ENCODE data around the gene TMEM184A.
A peak's percentile ranks its signal among the peaks of the same experiment; 100 is the strongest.

TMEM184A gene

DNA sequence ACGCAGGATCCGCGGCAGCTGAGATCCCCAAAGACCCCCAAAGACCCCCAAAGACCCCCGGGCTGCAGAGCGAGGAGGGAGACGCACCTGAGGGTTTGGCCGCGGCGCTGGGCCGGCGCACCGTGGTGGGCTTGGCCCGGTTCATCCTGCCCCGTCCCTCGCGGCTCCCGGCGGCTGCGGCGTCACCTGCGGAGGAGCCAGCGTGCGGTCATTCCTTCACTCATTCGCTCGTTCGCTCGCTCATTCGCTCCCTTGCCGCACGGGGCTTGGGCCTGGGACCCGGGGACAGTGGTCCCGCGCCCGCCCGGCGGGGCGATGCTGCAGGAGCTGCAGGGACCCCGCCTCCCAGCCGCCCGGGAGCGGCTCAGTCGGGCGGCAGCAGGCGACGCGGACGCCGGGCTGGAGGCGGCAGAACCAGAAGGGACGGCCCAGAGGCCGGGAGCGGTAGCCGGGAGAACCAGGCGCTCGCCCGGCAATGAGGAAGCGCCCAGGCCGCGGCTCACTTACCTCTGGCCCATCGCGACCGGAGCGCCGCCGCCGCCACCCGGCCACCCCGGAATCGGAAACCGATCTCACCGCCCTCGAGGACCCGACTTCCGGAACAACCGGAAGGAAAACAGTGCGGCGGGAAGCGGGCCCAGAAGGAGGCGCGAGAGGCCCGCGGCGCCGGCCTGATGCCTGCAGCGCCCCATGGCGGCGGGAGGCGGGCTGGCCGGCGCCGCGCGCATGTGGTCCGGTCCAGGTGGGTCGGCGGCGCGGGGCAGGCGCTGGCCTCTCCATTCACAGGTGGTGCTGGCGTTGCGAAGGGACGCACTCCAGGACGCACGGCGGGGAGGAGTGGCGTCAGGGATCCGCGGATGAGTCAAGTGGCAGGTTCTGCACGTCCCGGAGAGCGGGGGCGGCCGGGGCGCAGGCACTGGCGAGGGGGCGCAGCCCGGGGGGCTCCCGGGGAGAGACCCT, 51.9 kb downstream of the TMEM184A start, which contains the start of gene INTS1:
TSS of gene INTS1 (minus strand) at position 574 of the 960 bp plus-strand sequence. CDS start at position 145, 429 bp downstream.
- peak; percentile 98 for DNase-seq (ENCODE audit: low spot score)
- in situ Hi-C loops (cut with MboI; ENCODE audit: low pct_unique_long_range_greater_than_20kb, low sequenced_read_pairs, unreplicated experiment), result no loop called here
- TF ChIP-seq, protein P1, sequence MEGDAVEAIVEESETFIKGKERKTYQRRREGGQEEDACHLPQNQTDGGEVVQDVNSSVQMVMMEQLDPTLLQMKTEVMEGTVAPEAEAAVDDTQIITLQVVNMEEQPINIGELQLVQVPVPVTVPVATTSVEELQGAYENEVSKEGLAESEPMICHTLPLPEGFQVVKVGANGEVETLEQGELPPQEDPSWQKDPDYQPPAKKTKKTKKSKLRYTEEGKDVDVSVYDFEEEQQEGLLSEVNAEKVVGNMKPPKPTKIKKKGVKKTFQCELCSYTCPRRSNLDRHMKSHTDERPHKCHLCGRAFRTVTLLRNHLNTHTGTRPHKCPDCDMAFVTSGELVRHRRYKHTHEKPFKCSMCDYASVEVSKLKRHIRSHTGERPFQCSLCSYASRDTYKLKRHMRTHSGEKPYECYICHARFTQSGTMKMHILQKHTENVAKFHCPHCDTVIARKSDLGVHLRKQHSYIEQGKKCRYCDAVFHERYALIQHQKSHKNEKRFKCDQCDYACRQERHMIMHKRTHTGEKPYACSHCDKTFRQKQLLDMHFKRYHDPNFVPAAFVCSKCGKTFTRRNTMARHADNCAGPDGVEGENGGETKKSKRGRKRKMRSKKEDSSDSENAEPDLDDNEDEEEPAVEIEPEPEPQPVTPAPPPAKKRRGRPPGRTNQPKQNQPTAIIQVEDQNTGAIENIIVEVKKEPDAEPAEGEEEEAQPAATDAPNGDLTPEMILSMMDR (IDR thresholded peaks at IDR 0.05; ENCODE audit: extremely low read depth, insufficient read depth, missing control alignments), result peak; percentile 89

DNA sequence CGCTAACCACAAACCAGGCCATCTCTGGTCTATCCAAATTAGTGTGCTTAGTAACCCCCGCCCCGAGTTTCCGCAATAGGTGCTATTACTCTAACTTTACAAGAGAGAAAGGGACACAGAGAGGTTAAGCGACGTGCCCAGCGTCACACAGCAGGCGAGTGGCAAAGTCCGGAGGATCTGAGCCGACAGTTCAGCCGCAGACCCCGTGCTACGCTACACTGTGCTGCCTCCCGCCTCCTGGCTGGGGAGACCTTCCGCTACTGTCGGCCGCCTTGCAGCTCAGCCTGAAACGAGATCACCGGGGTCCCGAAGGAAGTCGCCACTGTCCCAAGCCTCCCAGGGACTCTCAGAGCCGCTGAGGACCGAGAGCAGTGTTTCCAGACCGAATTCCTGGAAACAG, 52.6 kb downstream of the TMEM184A start:
- no peak for DNase-seq (ENCODE audit: low spot score)
- in situ Hi-C loops (cut with MboI; ENCODE audit: low pct_unique_long_range_greater_than_20kb, low sequenced_read_pairs, unreplicated experiment), result no loop called here
- TF ChIP-seq, protein P1 (IDR thresholded peaks at IDR 0.05; ENCODE audit: extremely low read depth, insufficient read depth, missing control alignments), result no peak

DNA sequence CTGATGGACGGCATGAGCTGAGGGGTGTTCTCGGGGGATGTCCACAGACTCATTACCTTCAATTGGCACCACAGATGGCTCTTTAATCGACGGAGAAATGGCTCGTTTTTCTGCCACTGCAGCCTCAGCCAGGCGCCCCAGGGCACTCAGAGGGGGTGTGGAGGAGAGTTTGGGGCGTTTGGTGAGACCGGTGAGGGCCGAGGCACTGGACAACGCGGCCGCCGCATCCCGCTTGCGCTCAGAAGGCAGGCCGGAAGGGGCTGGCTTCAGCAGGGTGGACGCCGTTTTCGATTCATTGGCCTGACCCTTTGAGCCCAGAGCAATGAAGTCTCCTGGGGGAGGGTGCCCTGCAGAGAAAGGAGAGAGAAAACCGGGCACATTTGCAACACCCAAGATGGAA, 53.2 kb downstream of the TMEM184A start:
- no peak for DNase-seq (ENCODE audit: low spot score)
- TF ChIP-seq, protein P1 (IDR thresholded peaks at IDR 0.05; ENCODE audit: extremely low read depth, insufficient read depth, missing control alignments), result no peak
- in situ Hi-C loops (cut with MboI; ENCODE audit: low pct_unique_long_range_greater_than_20kb, low sequenced_read_pairs, unreplicated experiment), result no loop called here

DNA sequence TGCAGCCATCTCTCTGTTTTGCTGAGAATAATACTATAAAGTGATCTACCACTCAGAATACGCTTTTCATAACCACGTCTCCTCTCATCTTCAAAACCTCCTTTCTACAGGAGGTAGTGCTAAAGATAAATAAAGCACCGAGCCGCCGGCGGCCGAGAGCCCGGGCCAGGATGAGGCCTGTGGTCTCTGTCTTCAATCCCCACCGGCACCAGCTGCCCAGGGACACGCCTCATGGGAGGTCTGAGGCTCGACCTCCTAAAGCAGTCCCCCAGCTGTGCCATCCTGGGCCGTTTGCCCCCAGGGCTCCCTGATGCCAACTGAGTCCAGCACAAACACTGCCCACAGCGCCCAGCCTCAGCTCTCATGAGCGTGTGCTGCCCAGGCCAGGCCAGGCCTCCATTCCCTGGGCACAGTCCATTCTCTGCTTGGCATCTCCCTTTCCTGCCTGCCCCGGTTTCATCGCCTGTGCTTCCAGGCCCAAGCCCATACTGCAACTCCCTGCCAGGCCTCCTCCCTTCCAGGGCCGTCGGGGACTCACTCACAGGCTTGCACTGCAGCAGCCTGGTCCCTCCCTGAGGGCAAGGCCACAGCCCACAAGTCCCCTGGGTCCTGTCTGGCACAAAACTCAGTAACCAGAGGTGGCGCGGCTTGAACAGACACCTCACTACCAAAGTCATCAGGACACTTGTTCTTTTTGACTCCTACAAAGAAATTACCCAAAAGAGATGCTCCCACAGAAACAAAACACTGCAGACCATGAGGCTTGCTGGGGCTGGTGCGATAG, 54.3 kb downstream of the TMEM184A start:
- TF ChIP-seq, protein P1 (IDR thresholded peaks at IDR 0.05; ENCODE audit: extremely low read depth, insufficient read depth, missing control alignments), result no peak
- DNase-seq (ENCODE audit: low spot score), result no peak
- in situ Hi-C loops (cut with MboI; ENCODE audit: low pct_unique_long_range_greater_than_20kb, low sequenced_read_pairs, unreplicated experiment), result no loop called here

DNA sequence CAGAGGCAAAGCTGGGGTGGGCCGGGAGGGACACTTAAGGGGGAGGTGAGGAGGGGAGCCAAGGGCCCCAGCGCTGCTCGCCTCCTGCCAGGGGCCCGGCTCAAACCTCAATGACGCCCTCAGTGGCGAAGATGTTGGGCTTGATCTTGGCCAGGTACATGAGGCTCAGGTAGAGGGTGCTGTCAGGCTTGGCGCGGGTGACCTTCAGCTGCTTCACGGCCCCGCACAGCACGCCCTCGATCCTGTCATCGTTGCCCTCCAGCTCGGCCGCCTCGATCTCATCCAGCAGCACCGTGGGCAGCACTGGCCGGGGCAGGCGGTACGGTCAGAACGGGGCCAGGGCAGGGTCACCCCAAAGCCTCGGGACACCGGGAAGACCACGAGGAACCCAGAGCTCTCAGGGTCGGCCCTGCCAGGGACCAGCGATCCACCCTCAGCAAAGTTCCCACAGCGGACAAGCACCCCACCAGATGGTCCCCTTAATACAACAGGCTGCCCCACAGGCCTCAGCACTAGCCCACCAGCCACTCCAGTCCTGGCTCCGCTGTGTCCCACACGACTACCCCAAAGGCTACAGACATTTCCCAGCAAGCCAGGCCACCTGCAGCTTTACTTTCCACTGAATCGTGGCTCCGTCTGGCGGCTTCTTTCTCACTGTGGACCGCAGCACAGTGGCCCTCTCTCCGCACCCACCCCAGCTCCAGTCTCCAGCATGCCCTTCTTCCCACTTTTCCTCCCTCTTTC, 55.8 kb downstream of the TMEM184A start:
- in situ Hi-C loops (cut with MboI; ENCODE audit: low pct_unique_long_range_greater_than_20kb, low sequenced_read_pairs, unreplicated experiment), result no loop called here
- TF ChIP-seq, protein P1 (IDR thresholded peaks at IDR 0.05; ENCODE audit: extremely low read depth, insufficient read depth, missing control alignments), result no peak
- no peak for DNase-seq (ENCODE audit: low spot score)

All from GM13977 (cell line).